Uterus (tissue), 4 donors: ENCODE measurements around the gene TMEM186. TPM values are rescaled to one million over a fixed set of nuclear protein-coding genes. Genes with fewer than 3 reads are reported as not detected.

ENCODE experiments used
- DNase-seq, 2 donors: peaks; one replicate each; pipeline ENCODE4 v3.0.0-alpha.2; 2019 to 2020
- H3K27ac ChIP-seq, 2 donors: fragments of 200-600 bp; sonication (generic); 1 replicate in 1 of 2; 2 replicates in 1 of 2; pipeline ENCODE4 v1.5.1; 2016 to 2018
- H3K27me3 ChIP-seq, 2 donors: fragments of 200-600 bp; sonication (generic); one replicate each; pipeline ENCODE4 v1.5.1; 2018 to 2019; ENCODE audit warnings: control low read depth in 1 of 2
- H3K36me3 ChIP-seq, 2 donors: fragments of 200-600 bp; sonication (generic); one replicate each; pipeline ENCODE4 v1.5.1; 2019; ENCODE audit warnings: control low read depth in 1 of 2
- H3K4me1 ChIP-seq, 2 donors: fragments of 200-600 bp; sonication (generic); one replicate each; pipeline ENCODE4 v1.5.1; 2018 to 2019; ENCODE audit warnings: control low read depth in 1 of 2
- H3K4me3 ChIP-seq, 2 donors: fragments of 200-600 bp; sonication (generic); 1 replicate in 1 of 2; 2 replicates in 1 of 2; pipeline ENCODE4 v1.5.1; 2018 to 2019; ENCODE audit warnings: mild to moderate bottlenecking in 1 of 2
- H3K9me3 ChIP-seq, 2 donors: fragments of 200-600 bp; sonication (generic); one replicate each; pipeline ENCODE4 v1.5.1; 2019; ENCODE audit warnings: control low read depth in 1 of 2
- POLR2A ChIP-seq, 2 donors: fragments of 450-650 bp; IDR thresholded peaks; one replicate each; pipeline ENCODE4 v1.6.1; 2016; ENCODE audit warnings: antibody characterized with exemption in 2 of 2, mild to moderate bottlenecking in 1 of 2, moderate library complexity in 1 of 2
- intact Hi-C: fragments of 100-400 bp; cut with DNase I; formaldehyde crosslinking; loops from one replicate; pipeline ENCODE4 v1.15.1; 2023; ENCODE audit warnings: low total_unique reads
- total RNA-seq, 4 donors: library from RNA; depleted of rRNA in 3 of 4; stranded (reverse); fragments of >200 nt in 3 of 4; gene quantifications; one replicate each; pipeline versions ENCODE4 v1.1.0 to v1.2.4, GENCODE V29; 2014 to 2023
- TF ChIP-seq, protein P1 (sequence below), 4 experiments: fragments of 200-600 bp in 2 of 4; fragments of 450-650 bp in 2 of 4; sonication (generic) in 2 of 4; IDR thresholded peaks; one replicate each; pipeline ENCODE4 v1.5.1; 2016 to 2019; ENCODE audit warnings: antibody characterized with exemption in 4 of 4, mild to moderate bottlenecking in 2 of 4, moderate library complexity in 1 of 4
- donor health status: DM: yes; HTN: yes; CAD: no.

Gene TMEM186
- total RNA-seq, 4 donors from 2014 or later, result 6.1 to 9.1 (median 8.3) TPM

DNA sequence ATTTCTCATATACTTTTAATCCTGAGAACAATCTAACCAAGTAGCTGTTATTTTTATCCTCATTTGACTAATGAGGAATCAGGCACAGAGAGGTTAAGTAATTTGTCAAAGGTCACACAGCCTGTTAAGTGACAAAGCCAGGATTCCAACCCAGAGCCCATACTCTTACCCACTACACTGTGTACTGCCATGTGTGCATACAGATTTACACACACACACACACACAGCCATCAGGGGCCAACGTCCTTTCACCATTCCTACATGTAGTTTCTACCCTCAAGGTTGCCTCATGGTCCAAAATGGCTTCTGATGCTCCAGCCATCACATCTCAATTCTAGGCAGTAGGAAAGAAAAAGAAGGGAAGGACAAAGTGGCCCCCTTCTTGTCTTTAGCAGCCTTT, 22.1 kb downstream of the TMEM186 start:
- no peak for TF ChIP-seq POLR2A (IDR thresholded peaks at IDR 0.05)
- TF ChIP-seq, protein P1, sequence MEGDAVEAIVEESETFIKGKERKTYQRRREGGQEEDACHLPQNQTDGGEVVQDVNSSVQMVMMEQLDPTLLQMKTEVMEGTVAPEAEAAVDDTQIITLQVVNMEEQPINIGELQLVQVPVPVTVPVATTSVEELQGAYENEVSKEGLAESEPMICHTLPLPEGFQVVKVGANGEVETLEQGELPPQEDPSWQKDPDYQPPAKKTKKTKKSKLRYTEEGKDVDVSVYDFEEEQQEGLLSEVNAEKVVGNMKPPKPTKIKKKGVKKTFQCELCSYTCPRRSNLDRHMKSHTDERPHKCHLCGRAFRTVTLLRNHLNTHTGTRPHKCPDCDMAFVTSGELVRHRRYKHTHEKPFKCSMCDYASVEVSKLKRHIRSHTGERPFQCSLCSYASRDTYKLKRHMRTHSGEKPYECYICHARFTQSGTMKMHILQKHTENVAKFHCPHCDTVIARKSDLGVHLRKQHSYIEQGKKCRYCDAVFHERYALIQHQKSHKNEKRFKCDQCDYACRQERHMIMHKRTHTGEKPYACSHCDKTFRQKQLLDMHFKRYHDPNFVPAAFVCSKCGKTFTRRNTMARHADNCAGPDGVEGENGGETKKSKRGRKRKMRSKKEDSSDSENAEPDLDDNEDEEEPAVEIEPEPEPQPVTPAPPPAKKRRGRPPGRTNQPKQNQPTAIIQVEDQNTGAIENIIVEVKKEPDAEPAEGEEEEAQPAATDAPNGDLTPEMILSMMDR (IDR thresholded peaks at IDR 0.05), result no peak
- no peaks in the 10 kb centered on the region for H3K9me3 ChIP-seq
- no peaks in the 10 kb centered on the region for H3K36me3 ChIP-seq
- DNase-seq, result no peak
- no peaks in the 10 kb centered on the region for H3K4me1 ChIP-seq
- no peak overlapping the region for H3K4me3 ChIP-seq
- no peaks in the 10 kb centered on the region for H3K27me3 ChIP-seq
- H3K27ac ChIP-seq, result no peak overlapping the region
- intact Hi-C loops, result no loop called here

DNA sequence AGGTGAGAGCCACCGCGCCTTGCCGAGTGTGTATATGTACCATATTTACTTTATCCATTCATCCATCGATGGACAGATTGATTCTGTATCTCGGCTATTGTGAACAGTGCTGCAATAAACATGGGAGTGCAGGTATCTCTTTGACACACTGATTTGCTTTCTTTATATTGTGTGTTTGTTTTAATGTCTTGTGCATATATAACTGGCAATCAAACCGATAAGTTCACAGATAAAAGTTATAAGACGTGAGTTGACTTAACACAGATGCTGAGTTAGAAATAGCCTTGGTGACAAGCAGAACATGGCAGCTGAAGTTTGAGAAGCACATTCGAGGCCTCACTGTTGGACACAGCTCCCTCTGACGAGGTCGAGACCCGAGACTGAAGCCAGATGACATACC, 23.2 kb downstream of the TMEM186 start:
- Histone ChIP-seq H3K27ac (no peak overlapping the region), H3K4me1 (no peaks in the 10 kb centered on the region), H3K36me3 (no peaks in the 10 kb centered on the region), H3K4me3 (no peak overlapping the region), H3K9me3 (no peaks in the 10 kb centered on the region), H3K27me3 (no peaks in the 10 kb centered on the region)
- DNase-seq, result no peak
- intact Hi-C loops, result no loop called here
- no peak for TF ChIP-seq POLR2A (IDR thresholded peaks at IDR 0.05)
- TF ChIP-seq, protein P1 (IDR thresholded peaks at IDR 0.05), result no peak

DNA sequence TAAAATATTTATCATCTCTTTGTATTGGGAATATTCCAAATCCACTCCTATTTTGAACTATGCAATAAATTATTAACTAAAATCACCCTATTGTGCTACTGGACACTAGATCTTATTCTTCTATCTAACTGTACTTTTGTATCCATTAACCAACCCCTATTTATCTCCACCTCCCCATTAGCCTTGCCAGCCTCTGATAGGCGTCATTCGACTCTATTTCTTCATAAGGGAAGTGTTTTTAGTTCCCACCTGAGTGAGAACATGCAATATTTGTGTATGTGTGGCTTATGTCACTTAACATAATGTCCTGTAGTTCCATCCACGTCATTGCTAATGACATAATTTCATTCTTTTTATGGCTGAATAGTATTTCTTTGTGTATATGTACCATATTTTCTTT, 23.9 kb downstream of the TMEM186 start:
- intact Hi-C loops, result no loop called here
- Histone ChIP-seq H3K36me3 (no peaks in the 10 kb centered on the region), H3K4me1 (no peaks in the 10 kb centered on the region), H3K4me3 (no peak overlapping the region), H3K9me3 (no peaks in the 10 kb centered on the region), H3K27me3 (no peaks in the 10 kb centered on the region), H3K27ac (no peak overlapping the region)
- no peak for DNase-seq
- no peak for TF ChIP-seq POLR2A (IDR thresholded peaks at IDR 0.05)
- TF ChIP-seq, protein P1 (IDR thresholded peaks at IDR 0.05), result no peak

DNA sequence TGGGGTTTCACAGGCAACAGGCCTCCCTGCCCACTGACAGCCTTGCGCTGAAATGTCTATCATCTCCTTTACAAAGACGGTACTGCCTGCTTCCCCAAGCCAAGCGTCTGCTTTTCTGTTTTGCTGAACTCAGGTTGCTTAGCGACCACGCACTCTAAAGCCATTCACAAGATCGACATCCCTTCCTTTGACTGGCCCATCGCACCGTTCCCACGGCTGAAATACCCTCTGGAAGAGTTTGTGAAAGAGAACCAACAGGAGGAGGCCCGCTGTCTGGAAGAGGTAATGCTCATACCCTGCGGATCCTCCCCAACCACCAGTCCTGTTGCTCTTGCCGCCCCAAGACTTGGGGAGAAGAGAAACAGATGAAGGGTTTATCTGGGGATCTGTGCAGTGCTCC, 28.7 kb downstream of the TMEM186 start:
- intact Hi-C loops, result no loop called here
- Histone ChIP-seq H3K4me3 (no peak overlapping the region), H3K27ac (no peak overlapping the region), H3K9me3 (no peaks in the 10 kb centered on the region), H3K27me3 (no peaks in the 10 kb centered on the region), H3K4me1 (no peaks in the 10 kb centered on the region), H3K36me3 (no peaks in the 10 kb centered on the region)
- no peak for TF ChIP-seq POLR2A (IDR thresholded peaks at IDR 0.05)
- TF ChIP-seq, protein P1 (IDR thresholded peaks at IDR 0.05), result no peak
- no peak for DNase-seq

DNA sequence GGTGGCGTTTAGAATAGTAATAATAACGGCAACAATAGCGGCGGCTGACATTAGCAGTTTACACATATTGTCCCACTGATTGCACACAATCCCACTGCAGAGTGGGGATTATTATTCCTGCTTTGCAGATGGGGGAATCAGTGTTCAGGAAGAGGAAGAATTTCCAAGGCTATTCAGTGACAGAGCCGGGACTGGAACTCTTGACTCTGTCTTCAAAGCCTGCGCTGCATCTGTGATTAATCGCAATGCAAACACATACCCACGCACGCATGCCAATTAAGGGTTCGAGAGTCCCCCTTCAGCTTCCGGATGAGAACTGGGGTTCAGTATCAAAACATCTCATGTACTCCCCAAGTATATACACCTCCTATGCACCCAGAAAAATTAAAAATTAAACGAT, 29.2 kb downstream of the TMEM186 start:
- no peak for TF ChIP-seq POLR2A (IDR thresholded peaks at IDR 0.05)
- TF ChIP-seq, protein P1 (IDR thresholded peaks at IDR 0.05), result no peak

More for the DNA sequence above, 29.2 kb downstream of the TMEM186 start:
- DNase-seq, result no peak
- no peaks in the 10 kb centered on the region for H3K27me3 ChIP-seq
- H3K36me3 ChIP-seq, result no peaks in the 10 kb centered on the region
- intact Hi-C loops, result no loop called here
- H3K27ac ChIP-seq, result no peak overlapping the region
- no peaks in the 10 kb centered on the region for H3K9me3 ChIP-seq
- no peak overlapping the region for H3K4me3 ChIP-seq
- no peaks in the 10 kb centered on the region for H3K4me1 ChIP-seq
